Measurements from ENCODE around the gene KPNA6.

The KPNA6 gene

DNA sequence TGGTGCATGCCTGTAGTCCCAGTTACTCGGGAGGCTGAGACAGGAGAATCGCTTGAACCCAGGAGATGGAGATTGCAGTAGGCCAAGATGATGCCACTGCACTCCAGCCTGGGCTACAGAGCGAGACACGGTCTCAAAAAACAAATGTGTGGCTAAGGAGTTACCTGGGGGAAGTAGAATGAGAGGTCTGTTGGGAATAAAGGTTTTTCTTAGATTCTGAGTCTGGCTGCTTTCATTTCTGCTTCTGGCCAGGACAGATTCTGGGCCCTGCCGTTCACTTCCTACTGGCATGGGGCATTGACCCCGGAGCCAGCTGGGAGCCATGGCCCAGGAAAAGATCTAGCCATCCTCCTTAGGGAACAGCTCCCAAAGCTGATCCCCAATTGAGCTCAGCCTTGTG lies 100.6 kb downstream of the KPNA6 start:
- no peaks in the 10 kb centered on the region for H3K9me3 ChIP-seq
- H3K36me3 ChIP-seq = peaks cover 11% of the 10 kb centered on the region
- TF ChIP-seq, protein P1, sequence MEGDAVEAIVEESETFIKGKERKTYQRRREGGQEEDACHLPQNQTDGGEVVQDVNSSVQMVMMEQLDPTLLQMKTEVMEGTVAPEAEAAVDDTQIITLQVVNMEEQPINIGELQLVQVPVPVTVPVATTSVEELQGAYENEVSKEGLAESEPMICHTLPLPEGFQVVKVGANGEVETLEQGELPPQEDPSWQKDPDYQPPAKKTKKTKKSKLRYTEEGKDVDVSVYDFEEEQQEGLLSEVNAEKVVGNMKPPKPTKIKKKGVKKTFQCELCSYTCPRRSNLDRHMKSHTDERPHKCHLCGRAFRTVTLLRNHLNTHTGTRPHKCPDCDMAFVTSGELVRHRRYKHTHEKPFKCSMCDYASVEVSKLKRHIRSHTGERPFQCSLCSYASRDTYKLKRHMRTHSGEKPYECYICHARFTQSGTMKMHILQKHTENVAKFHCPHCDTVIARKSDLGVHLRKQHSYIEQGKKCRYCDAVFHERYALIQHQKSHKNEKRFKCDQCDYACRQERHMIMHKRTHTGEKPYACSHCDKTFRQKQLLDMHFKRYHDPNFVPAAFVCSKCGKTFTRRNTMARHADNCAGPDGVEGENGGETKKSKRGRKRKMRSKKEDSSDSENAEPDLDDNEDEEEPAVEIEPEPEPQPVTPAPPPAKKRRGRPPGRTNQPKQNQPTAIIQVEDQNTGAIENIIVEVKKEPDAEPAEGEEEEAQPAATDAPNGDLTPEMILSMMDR (IDR thresholded peaks at IDR 0.05) = no peak
- no peak overlapping the region for H3K27ac ChIP-seq
- no peak overlapping the region for H3K4me3 ChIP-seq (ENCODE audit: low read depth in 1 of 2, low read length in 1 of 2)
- H3K4me1 ChIP-seq (ENCODE audit: control insufficient read depth in 1 of 2, insufficient read depth in 1 of 2, low read depth in 1 of 2, low read length in 1 of 2) = peaks cover 15 to 16% of the 10 kb centered on the region in 2 experiments
- H3K27me3 ChIP-seq = no peaks in the 10 kb centered on the region

DNA sequence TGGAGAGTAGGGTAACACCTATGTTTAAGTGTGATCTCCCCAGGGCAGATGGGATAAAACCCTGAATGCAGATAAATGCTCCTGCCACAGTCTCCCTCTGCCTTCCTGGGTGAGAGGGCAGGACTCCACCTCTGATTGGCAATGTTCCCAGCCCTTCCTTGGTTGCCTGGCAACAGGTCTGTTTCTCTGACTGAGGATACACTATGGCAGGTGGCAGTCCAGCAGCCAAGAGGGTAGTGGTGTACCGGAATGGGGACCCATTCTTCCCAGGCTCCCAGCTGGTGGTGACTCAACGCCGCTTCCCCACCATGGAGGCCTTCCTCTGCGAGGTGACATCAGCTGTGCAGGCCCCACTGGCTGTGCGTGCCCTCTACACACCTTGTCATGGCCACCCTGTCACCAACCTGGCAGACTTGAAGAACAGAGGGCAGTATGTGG lies 101.1 kb downstream of the KPNA6 start, which contains the start of gene DCDC2B:
Gene DCDC2B, plus strand, starts transcription at position 199 of the 438 bp plus-strand sequence. Its CDS starts 5 bp downstream, at position 204.
- Histone ChIP-seq H3K27ac (no peak within 1 kb of the TSS), H3K9me3 (no peaks in the 10 kb centered on the region), H3K27me3 (no peaks in the 10 kb centered on the region), H3K4me1 (ENCODE audit: control insufficient read depth in 1 of 2, insufficient read depth in 1 of 2, low read depth in 1 of 2, low read length in 1 of 2) (peaks cover 15 to 16% of the 10 kb centered on the region in 2 experiments), H3K4me3 (ENCODE audit: low read depth in 1 of 2, low read length in 1 of 2) (no peak within 1 kb of the TSS), H3K36me3 (peaks cover 15% of the 10 kb centered on the region)
- TF ChIP-seq, protein P1 (IDR thresholded peaks at IDR 0.05) = no peak

DNA sequence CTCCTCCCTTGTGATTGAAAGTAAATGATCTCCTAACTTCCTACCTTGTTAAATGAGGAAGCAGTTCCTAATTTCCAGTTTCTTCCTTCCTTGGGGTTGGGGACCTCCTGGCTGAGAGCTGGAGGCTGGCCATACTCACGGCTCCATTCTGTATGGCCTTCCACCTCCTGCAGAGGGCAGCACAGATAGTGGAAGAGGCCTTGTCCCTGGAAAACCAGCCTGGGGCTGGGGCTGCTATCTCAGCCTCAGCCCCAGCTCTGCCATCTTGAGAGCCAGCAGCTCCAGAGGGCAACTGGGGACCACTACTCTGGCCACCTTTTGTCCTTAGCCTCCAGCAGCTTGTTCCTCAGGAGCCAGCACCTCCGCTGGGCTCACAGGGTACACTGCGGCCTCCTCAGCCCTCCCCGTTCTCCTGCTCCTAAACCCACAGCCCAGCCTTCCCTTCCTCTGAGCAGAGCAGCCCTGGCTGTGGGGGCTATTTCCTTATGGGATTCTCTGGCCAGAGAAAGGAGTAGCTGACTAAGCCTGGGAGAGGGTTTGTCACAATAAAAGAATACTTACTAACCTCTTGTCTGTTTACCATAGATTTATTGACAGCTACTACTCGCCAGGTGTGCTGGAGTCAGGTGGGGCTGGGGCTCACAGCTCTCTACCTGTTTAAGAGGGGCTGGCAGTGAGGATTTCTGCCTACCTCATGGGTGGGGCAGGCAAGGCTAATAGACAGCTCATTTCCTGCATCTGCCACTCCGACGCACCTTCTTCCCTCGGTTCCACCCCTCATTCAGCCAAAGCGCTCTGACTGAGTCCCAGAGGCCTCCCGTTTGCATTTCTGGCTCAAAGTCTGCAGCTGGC lies 108.0 kb downstream of the KPNA6 start:
- H3K27ac ChIP-seq = peak overlapping the region; percentile 5
- H3K36me3 ChIP-seq = peaks cover 75% of the 10 kb centered on the region
- TF ChIP-seq, protein P1 (IDR thresholded peaks at IDR 0.05) = peak; percentile 33
- peaks cover 3 to 4% of the 10 kb centered on the region in 2 experiments for H3K4me1 ChIP-seq (ENCODE audit: control insufficient read depth in 1 of 2, insufficient read depth in 1 of 2, low read depth in 1 of 2, low read length in 1 of 2)
- no peaks in the 10 kb centered on the region for H3K9me3 ChIP-seq
- no peaks in the 10 kb centered on the region for H3K27me3 ChIP-seq
- H3K4me3 ChIP-seq (ENCODE audit: low read depth in 1 of 2, low read length in 1 of 2) = no peak overlapping the region

DNA sequence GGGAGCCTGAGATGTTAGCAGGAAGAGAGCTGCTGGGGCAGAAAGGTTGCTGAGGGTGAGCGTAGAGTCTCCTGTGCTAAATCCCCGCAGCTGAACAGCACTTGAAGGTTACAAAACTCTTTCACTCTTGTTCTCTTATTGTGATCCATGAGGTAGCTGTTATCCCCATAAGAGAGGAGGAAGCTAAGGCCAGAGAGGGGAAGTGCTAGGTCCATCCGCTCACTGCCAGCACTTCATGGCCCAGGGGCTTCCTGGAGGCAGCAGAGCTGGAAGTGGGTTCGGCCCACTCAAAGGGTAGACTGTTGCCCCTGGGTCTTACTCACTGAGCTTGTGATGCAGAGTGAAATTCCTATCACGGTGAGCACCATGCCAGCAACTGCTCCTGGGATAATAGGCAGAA lies 108.7 kb downstream of the KPNA6 start:
- Histone ChIP-seq H3K4me3 (ENCODE audit: low read depth in 1 of 2, low read length in 1 of 2) (no peak overlapping the region), H3K9me3 (no peaks in the 10 kb centered on the region), H3K27me3 (no peaks in the 10 kb centered on the region), H3K36me3 (peaks cover 76% of the 10 kb centered on the region), H3K4me1 (ENCODE audit: control insufficient read depth in 1 of 2, insufficient read depth in 1 of 2, low read depth in 1 of 2, low read length in 1 of 2) (peaks cover 10 to 11% of the 10 kb centered on the region in 2 experiments), H3K27ac (peak overlapping the region; percentile 5)
- TF ChIP-seq, protein P1 (IDR thresholded peaks at IDR 0.05) = no peak

DNA sequence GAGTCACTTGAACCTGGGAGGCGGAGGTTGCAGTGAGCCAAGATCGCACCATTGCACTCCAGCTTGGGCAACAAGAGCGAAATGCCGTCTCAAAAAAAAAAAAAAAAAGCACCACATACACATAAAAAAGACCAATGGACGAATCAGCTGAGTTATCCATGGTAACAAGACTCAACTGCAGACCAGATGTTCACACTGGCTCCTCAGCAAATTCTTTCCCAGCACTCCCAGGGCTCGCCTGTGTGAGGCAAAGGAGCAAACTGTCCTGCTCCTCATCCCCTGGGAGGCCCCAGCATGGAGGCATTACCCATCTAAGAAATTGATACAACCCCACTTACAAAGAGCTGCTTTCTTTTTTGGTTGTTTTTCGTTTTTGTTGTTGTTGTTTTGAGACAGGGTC lies 111.2 kb downstream of the KPNA6 start:
- Histone ChIP-seq H3K4me1 (ENCODE audit: control insufficient read depth in 1 of 2, insufficient read depth in 1 of 2, low read depth in 1 of 2, low read length in 1 of 2) (peaks cover 19 to 26% of the 10 kb centered on the region in 2 experiments), H3K27me3 (no peaks in the 10 kb centered on the region), H3K36me3 (peaks cover 60% of the 10 kb centered on the region), H3K9me3 (no peaks in the 10 kb centered on the region), H3K27ac (no peak overlapping the region), H3K4me3 (ENCODE audit: low read depth in 1 of 2, low read length in 1 of 2) (no peak overlapping the region)
- TF ChIP-seq, protein P1 (IDR thresholded peaks at IDR 0.05) = no peak

Data from neutrophil (primary cell).